ENCODE data around the gene AGPAT4.

GRCh38 chr6:161308075-161308655 lies 34.3 kb upstream of the AGPAT4 start:
- TF ChIP-seq, protein P1, sequence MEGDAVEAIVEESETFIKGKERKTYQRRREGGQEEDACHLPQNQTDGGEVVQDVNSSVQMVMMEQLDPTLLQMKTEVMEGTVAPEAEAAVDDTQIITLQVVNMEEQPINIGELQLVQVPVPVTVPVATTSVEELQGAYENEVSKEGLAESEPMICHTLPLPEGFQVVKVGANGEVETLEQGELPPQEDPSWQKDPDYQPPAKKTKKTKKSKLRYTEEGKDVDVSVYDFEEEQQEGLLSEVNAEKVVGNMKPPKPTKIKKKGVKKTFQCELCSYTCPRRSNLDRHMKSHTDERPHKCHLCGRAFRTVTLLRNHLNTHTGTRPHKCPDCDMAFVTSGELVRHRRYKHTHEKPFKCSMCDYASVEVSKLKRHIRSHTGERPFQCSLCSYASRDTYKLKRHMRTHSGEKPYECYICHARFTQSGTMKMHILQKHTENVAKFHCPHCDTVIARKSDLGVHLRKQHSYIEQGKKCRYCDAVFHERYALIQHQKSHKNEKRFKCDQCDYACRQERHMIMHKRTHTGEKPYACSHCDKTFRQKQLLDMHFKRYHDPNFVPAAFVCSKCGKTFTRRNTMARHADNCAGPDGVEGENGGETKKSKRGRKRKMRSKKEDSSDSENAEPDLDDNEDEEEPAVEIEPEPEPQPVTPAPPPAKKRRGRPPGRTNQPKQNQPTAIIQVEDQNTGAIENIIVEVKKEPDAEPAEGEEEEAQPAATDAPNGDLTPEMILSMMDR (optimal IDR thresholded peaks at IDR 0.05 in 1 of 3, IDR thresholded peaks at IDR 0.05 in 1 of 3, conservative IDR thresholded peaks at IDR 0.05 in 1 of 3; ENCODE audit: extremely low read depth in 1 of 3, insufficient read depth in 2 of 3, low read length in 3 of 3) = no peak
- TF ChIP-seq EZH2 (IDR thresholded peaks at IDR 0.05; ENCODE audit: low read length) = no peak
